Measurements from ENCODE around the gene PDE2A. TPM values are rescaled to one million over a fixed set of nuclear protein-coding genes. Genes with fewer than 3 reads are reported as not detected.

PDE2A gene
- total and polyA plus RNA-seq, 2 donors (not counting 3 experiments of a cell fraction or from before 2014, with no cell fraction given): 14.8 to 16.8 TPM

- H3K36me3 ChIP-seq (ENCODE audit: control insufficient read depth in 2 of 2, extremely low read depth in 1 of 2, insufficient read depth in 2 of 2, low read length in 2 of 2): no peaks in the 10 kb centered on the region
- H3K9me1 ChIP-seq (replicated peaks; ENCODE audit: control insufficient read depth, extremely low read depth, insufficient read depth, low read length): no peaks in the 10 kb centered on the region
- no peak overlapping the region for H3K4me2 ChIP-seq (ENCODE audit: insufficient read depth, low read length)
- H4K20me1 ChIP-seq (replicated peaks; ENCODE audit: control insufficient read depth, extremely low read depth, insufficient read depth, low read length): no peaks in the 10 kb centered on the region
- POLR2A ChIA-PET: no interaction called here
- intact Hi-C loops (cut with micrococcal nuclease) (no loop called here), dilution Hi-C loops (cut with MboI; ENCODE audit: extremely low pct_ligation_motif_present, low sequenced_read_pairs) (no loop called here)
- DNase-seq (ENCODE audit: low read depth, low spot score): no peak
- H3K27ac ChIP-seq (ENCODE audit: insufficient read depth, low read depth, low read length): no peak overlapping the region
- TF ChIP-seq EZH2 (IDR thresholded peaks at IDR 0.05; ENCODE audit: borderline replicate concordance, low read depth, low read length, severe bottlenecking) (no peak), CTCF (IDR thresholded peaks at IDR 0.05; ENCODE audit: extremely low read depth in 1 of 2, insufficient read depth in 1 of 2, low read depth in 1 of 2, low read length in 2 of 2) (no peak), MYC (IDR thresholded peaks at IDR 0.05; ENCODE audit: low read depth, low read length) (no peak), JUN (IDR thresholded peaks at IDR 0.05; ENCODE audit: borderline replicate concordance, insufficient read depth, insufficient read length, low read depth) (no peak), GATA2 (IDR thresholded peaks at IDR 0.05; ENCODE audit: insufficient read depth, insufficient read length, low read depth, low read length) (no peak), FOS (IDR thresholded peaks at IDR 0.05; ENCODE audit: borderline replicate concordance, insufficient read depth, low read length) (no peak), POLR2AphosphoS5 (IDR thresholded peaks at IDR 0.05; ENCODE audit: insufficient read depth, low read depth, low read length) (no peak), POLR2A (IDR thresholded peaks at IDR 0.05; ENCODE audit: low read depth, low read length) (no peak)
- no TSS peak for BruUV-seq (replicated peaks)
- peaks cover 6 to 7% of the 10 kb centered on the region in 2 experiments for H3K27me3 ChIP-seq (ENCODE audit: control insufficient read depth in 2 of 2, insufficient read depth in 2 of 2, low read length in 2 of 2)
- H3K79me2 ChIP-seq (ENCODE audit: control insufficient read depth, insufficient read depth, low read length): no peaks in the 10 kb centered on the region
- H3K9me3 ChIP-seq (replicated peaks; ENCODE audit: control insufficient read depth, insufficient read depth, low read length): no peaks in the 10 kb centered on the region
- CTCF ChIA-PET: interaction anchor here (0.9 to 5.3 kb wide), 5 partner anchors 19 to 68 kb away, joined by 3 to 19 read pairs (median 3); no protein-coding TSS in a partner anchor
- no peak overlapping the region for H3K9ac ChIP-seq (replicated peaks; ENCODE audit: extremely low read depth, insufficient read depth, low read length)
- H3K4me1 ChIP-seq (ENCODE audit: control insufficient read depth, extremely low read depth, insufficient read depth, low read length): no peaks in the 10 kb centered on the region
- no peak overlapping the region for H2AFZ ChIP-seq (ENCODE audit: low read depth, low read length)
- H3K4me3 ChIP-seq (replicated peaks in 1 of 3; ENCODE audit: insufficient read depth in 1 of 3, low read depth in 1 of 3, low read length in 3 of 3): no peak overlapping the region
- FAIRE-seq: no peak
Measured at GRCh38 chr11:72657411-72658100, 16.7 kb downstream of the PDE2A start.

All from endothelial cell of umbilical vein (primary cell).